Aorta (tissue), 5 donors: ENCODE data around the gene FBXO31. TPM values are rescaled to one million over a fixed set of nuclear protein-coding genes. Genes with fewer than 3 reads are reported as not detected.

ENCODE experiments used
- ATAC-seq: fragments of 200-7000 bp; cut with Tn5 transposase; one replicate; pipeline ENCODE4 v1.9.1; 2022; ENCODE audit warnings: moderate library complexity; ENCODE audit not compliant: low FRiP score
- DNase-seq, 2 donors: peaks; one replicate each; pipeline ENCODE4 v3.0.0-alpha.2; 2020
- H3K27ac ChIP-seq, 2 donors: one replicate each; pipeline ENCODE4 v1.5.1; 2013; ENCODE audit warnings: low read length in 2 of 2, mild to moderate bottlenecking in 2 of 2, moderate library complexity in 2 of 2, control low read depth in 1 of 2, inconsistent platforms in 1 of 2, low read depth in 1 of 2
- H3K27me3 ChIP-seq, 2 donors: one replicate each; pipeline ENCODE4 v1.6.1; 2013; ENCODE audit warnings: control low read depth in 1 of 2, low read length in 1 of 2, mild to moderate bottlenecking in 1 of 2, moderate library complexity in 1 of 2; ENCODE audit not compliant: insufficient read depth in 2 of 2, control insufficient read depth in 1 of 2
- H3K36me3 ChIP-seq, 2 donors: one replicate each; pipeline ENCODE4 v1.6.1; 2013; ENCODE audit warnings: control low read depth in 1 of 2, low read length in 1 of 2, mild to moderate bottlenecking in 1 of 2; ENCODE audit not compliant: insufficient read depth in 2 of 2, control insufficient read depth in 1 of 2
- H3K4me1 ChIP-seq, 2 donors: one replicate each; pipeline ENCODE4 v1.6.1; 2013; ENCODE audit warnings: low read length in 2 of 2, control low read depth in 1 of 2, mild to moderate bottlenecking in 1 of 2, moderate library complexity in 1 of 2; ENCODE audit not compliant: insufficient read depth in 2 of 2, control insufficient read depth in 1 of 2
- H3K4me3 ChIP-seq, 2 donors: one replicate each; pipeline ENCODE4 v1.5.1; 2013; ENCODE audit warnings: low read length in 2 of 2, control low read depth in 1 of 2, mild to moderate bottlenecking in 1 of 2
- H3K9me3 ChIP-seq: one replicate; pipeline ENCODE4 v1.6.1; 2013; ENCODE audit warnings: mild to moderate bottlenecking, low read length; ENCODE audit not compliant: control insufficient read depth
- WGBS, 2 donors: extraction: QIAGEN DNeasy Blood & Tissue Kit; methylation state at CpG; one replicate each; pipeline ENCODE4 v1.1.7; 2013; 5-methylcytosine and 5-hydroxymethylcytosine counted together
- intact Hi-C, 2 donors: fragments of 100-400 bp; cut with DNase I; formaldehyde crosslinking; loops; one replicate each; pipeline versions ENCODE4 v1.14.2 to v1.15.0; 2022
- polyA plus RNA-seq, 2 donors: library from polyadenylated mRNA; stranded (reverse); fragments of 200-250 nt; gene quantifications; one replicate each; pipeline ENCODE4 v1.2.3, GENCODE V29; 2013
- total RNA-seq, 2 donors: library from RNA; stranded (reverse); fragmentation: NEBNext Ultra II Directional; extraction: Animal tissue kit (Norgen Biotek cat#: 25700); gene quantifications; one replicate each; pipeline ENCODE4 v1.2.1, GENCODE V29; 2021
- donor health status: healthy with polysubstance abuse.
- donor health status: Bipolar disorder and iron deficiency.
- donor health status: DM: no; HTN: no; CAD: no.
- donor health status: DM: no; HTN: no; CAD: no.
- donor health status: DM: yes; HTN: yes; CAD: no.

The FBXO31 gene
- total and polyA plus RNA-seq, 4 donors: 6.0 to 57.9 (median 41.1) TPM

GRCh38 chr16:87312008-87312407 is 71.6 kb downstream of the FBXO31 start:
- Histone ChIP-seq H3K4me1 (no peaks in the 10 kb centered on the region), H3K9me3 (no peaks in the 10 kb centered on the region), H3K4me3 (no peak overlapping the region), H3K36me3 (no peaks in the 10 kb centered on the region), H3K27me3 (no peaks in the 10 kb centered on the region), H3K27ac (no peak overlapping the region)
- WGBS, 2 donors: 81 to 87% methylated on average over 7 of the region's 7 CpGs
- ATAC-seq: no peak
- intact Hi-C loops: no loop called here
- DNase-seq: peak in 1 of 2 donors; percentile 34

GRCh38 chr16:87311387-87311786 is 72.2 kb downstream of the FBXO31 start:
- intact Hi-C loops: no loop called here
- no peak overlapping the region for H3K27ac ChIP-seq
- WGBS, 2 donors: 93% methylated on average over 5 of the region's 5 CpGs
- H3K9me3 ChIP-seq: no peaks in the 10 kb centered on the region
- ATAC-seq: no peak
- H3K27me3 ChIP-seq: no peaks in the 10 kb centered on the region
- no peak overlapping the region for H3K4me3 ChIP-seq
- H3K36me3 ChIP-seq: no peaks in the 10 kb centered on the region
- no peak for DNase-seq
- H3K4me1 ChIP-seq: no peaks in the 10 kb centered on the region

DNA sequence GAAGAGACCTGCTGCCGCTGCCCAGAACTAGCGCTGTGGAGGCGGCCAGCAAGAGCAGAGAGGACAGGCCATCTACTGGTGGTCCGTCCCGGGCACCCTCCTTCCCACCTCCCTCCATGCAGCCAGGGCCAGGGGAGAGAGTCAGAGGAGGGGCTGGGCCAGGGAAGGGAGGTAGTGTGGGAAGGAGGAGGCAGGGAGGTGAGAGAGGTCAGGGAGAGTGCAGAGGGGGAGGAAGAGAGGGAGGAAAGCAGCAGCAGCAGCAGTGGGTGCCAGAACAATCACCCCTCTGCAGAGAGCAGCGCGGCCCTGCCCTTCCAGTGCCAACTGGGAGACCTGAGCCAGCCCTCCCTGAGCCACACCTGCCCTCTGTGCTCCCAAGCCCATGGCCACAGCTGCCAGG is 73.0 kb downstream of the FBXO31 start:
- Histone ChIP-seq H3K27me3 (no peaks in the 10 kb centered on the region), H3K36me3 (no peaks in the 10 kb centered on the region), H3K27ac (no peak overlapping the region), H3K4me3 (no peak overlapping the region), H3K9me3 (no peaks in the 10 kb centered on the region), H3K4me1 (no peaks in the 10 kb centered on the region)
- DNase-seq (no peak), ATAC-seq (no peak)
- intact Hi-C loops: no loop called here
- 78 to 84% methylated on average over 7 of the region's 7 CpGs for WGBS, 2 donors

- no peak for DNase-seq
- intact Hi-C loops: no loop called here
These were observed 73.7 kb downstream of the FBXO31 start for GRCh38 chr16:87309620-87310525.

DNA sequence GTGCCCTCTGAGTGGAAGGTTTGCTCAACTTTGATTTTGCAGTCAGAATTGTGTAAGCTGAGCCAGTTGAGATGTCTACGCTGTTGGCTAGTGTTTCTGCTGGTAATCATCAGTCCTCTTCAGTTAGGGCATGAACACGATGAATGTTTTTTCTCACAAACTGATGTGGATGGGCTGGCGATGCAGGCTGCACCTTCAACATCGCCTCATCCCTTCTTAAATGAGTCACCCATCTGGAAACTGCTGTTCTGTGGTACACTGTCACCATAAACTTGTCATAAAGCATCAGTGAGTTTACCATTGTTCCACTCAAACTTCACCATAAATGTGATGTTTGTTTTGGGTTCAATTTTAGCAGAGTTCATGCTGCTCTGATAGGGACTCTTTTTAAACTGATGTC is 74.8 kb downstream of the FBXO31 start:
- no peak overlapping the region for H3K4me3 ChIP-seq
- H3K4me1 ChIP-seq: no peaks in the 10 kb centered on the region
- H3K9me3 ChIP-seq: no peaks in the 10 kb centered on the region
- ATAC-seq (no peak), DNase-seq (no peak)
- intact Hi-C loops: no loop called here
- no peak overlapping the region for H3K27ac ChIP-seq
- H3K36me3 ChIP-seq: no peaks in the 10 kb centered on the region
- H3K27me3 ChIP-seq: no peaks in the 10 kb centered on the region
- 81 to 97% methylated on average over 4 of the region's 4 CpGs for WGBS, 2 donors

More at GRCh38 chr16:87309620-87310525, 73.7 kb downstream of the FBXO31 start:
- no peaks in the 10 kb centered on the region for H3K9me3 ChIP-seq
- no peaks in the 10 kb centered on the region for H3K4me1 ChIP-seq
- no peak overlapping the region for H3K27ac ChIP-seq
- H3K27me3 ChIP-seq: no peaks in the 10 kb centered on the region
- 80 to 89% methylated on average over 5 of the region's 5 CpGs for WGBS, 2 donors
- no peaks in the 10 kb centered on the region for H3K36me3 ChIP-seq
- ATAC-seq: no peak
- H3K4me3 ChIP-seq: no peak overlapping the region

DNA sequence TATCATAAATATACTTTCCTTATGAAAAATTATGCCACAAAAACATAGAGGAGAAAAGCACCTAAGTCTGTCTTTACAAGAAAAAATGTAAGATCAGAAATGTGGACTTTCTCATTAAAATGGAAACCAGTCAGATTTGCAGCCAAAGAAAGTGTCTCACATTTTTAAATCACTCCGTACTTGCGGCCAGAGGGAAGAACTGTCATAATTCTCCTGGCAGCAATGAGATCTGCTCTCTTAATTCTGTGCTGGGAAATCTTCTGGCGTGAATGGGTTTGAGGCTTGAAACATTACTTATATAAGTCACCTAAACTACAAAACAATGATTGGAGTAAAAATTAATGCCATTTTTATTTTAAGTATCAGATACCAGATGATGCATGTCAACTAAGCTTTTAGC is 77.1 kb downstream of the FBXO31 start:
- intact Hi-C loops: no loop called here
- Histone ChIP-seq H3K4me1 (no peaks in the 10 kb centered on the region), H3K27ac (no peak overlapping the region), H3K27me3 (no peaks in the 10 kb centered on the region), H3K9me3 (no peaks in the 10 kb centered on the region), H3K36me3 (no peaks in the 10 kb centered on the region), H3K4me3 (no peak overlapping the region)
- 88 to 90% methylated on average over 3 of the region's 3 CpGs for WGBS, 2 donors
- DNase-seq: no peak
- ATAC-seq: no peak

DNA sequence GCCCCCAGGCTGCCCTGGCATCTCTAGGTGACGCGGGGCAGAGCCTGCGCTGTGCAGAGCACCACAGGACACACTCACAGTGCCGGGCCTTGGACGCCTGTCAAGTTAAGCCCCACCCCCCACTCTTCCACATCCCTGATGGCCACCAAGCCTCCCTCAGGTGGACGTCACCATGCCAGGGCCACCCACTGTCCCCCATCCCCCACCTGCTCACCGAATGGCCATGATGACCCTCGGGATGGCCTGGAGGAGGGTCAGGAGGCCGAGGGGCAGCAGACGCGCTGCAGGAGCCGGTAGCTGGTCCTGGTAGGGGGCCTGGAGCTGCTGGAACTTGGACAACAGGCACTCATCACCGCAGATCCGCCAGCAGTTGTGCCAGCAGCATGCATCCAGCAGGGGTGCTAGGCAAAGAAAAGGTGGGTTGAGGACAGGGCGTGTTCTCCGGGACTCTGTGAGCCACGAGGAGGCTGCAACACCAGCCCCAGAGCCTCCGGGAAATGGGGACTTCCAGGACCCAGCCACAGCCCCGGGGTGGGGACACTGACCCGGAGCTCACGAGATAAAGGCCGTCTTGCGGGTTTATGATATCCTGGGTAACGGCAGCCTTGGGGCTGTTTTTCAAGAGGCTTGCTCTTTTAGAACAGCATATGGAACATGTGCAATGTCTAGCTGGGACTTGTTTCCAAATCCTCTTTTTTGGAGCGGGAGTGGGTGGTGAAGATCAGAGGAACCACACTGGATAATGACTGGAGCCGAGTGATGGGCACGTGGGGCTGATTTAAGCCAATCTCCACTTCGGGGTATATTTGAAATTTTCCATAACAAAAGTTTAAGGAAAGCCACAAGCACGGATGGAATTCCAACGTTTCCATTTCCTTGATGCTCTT is 77.8 kb downstream of the FBXO31 start:
- intact Hi-C loops: no loop called here
- H3K4me3 ChIP-seq: no peak overlapping the region
- H3K27ac ChIP-seq: no peak overlapping the region
- WGBS, 2 donors: 63 to 72% methylated on average over 30 of the region's 30 CpGs
- peak; percentile 46 for ATAC-seq
- H3K27me3 ChIP-seq: no peaks in the 10 kb centered on the region
- no peaks in the 10 kb centered on the region for H3K9me3 ChIP-seq
- DNase-seq: no peak
- no peaks in the 10 kb centered on the region for H3K4me1 ChIP-seq
- H3K36me3 ChIP-seq: no peaks in the 10 kb centered on the region

DNA sequence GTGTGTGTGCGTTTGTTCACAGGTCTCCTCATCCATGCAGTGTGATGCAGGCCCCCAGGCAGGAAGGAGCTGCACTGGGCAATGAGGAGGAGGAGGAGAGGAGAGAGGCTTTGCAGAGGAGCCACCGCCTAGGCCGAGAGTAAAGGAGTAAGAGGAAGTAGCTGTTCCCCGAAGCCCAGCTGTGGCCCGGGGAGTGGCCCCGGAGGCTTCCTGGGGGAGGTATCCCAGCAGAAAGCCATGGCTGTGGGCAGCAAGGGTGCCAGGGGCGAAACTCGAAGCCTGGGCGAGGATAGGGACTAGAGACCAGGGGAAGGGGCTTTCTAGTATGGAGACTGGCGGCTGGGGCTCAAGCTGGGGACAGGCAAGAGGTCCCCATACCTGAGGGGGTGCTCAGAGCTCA is 78.6 kb downstream of the FBXO31 start:
- Histone ChIP-seq H3K27ac (no peak overlapping the region), H3K36me3 (no peaks in the 10 kb centered on the region), H3K9me3 (no peaks in the 10 kb centered on the region), H3K27me3 (no peaks in the 10 kb centered on the region), H3K4me1 (no peaks in the 10 kb centered on the region), H3K4me3 (no peak overlapping the region)
- no peak for DNase-seq
- intact Hi-C loops: no loop called here
- ATAC-seq: no peak
- WGBS, 2 donors: 85 to 87% methylated on average over 10 of the region's 10 CpGs
